Measurements from ENCODE around the gene CCT6B. TPM values are rescaled to one million over a fixed set of nuclear protein-coding genes. Genes with fewer than 3 reads are reported as not detected.
"Not testable (repeated sequence)": the region's sequence is repeated elsewhere in the genome, so short reads cannot be mapped to it uniquely, and the experiment has no call there.

Gene CCT6B
- 0.70 TPM in 1 of 2 replicates, not detected in the other for total RNA-seq (2014; rRNA removed; shearing (Covaris generic); ENCODE audit: low replicate concordance)

- in situ Hi-C loops (cut with HindIII; ENCODE audit: low pct_unique_long_range_greater_than_20kb, low sequenced_read_pairs), result no loop called here
- DNase-seq (ENCODE audit: low read depth), result peak; percentile 89
Observed at GRCh38 chr17:34961093-34961911, at the start of gene CCT6B, which contains the start of gene ZNF830. TSS of gene CCT6B (minus strand) at chr17:34961460. CDS start at chr17:34961393, 67 bp downstream. TSS of gene ZNF830 (plus strand) at chr17:34961540. CDS start at chr17:34961567, 27 bp downstream.

GRCh38 chr17:35010093-35010492 is 48.8 kb upstream of the CCT6B start:
- no peak for DNase-seq (ENCODE audit: low read depth)
- in situ Hi-C loops (cut with HindIII; ENCODE audit: low pct_unique_long_range_greater_than_20kb, low sequenced_read_pairs), result no loop called here

- in situ Hi-C loops (cut with HindIII; ENCODE audit: low pct_unique_long_range_greater_than_20kb, low sequenced_read_pairs), result no loop called here
- DNase-seq (ENCODE audit: low read depth), result no peak
Observed at GRCh38 chr17:35006961-35007360, 45.7 kb upstream of the CCT6B start.

GRCh38 chr17:35006345-35006744 is 45.1 kb upstream of the CCT6B start:
- no peak for DNase-seq (ENCODE audit: low read depth)
- in situ Hi-C loops (cut with HindIII; ENCODE audit: low pct_unique_long_range_greater_than_20kb, low sequenced_read_pairs), result no loop called here

GRCh38 chr17:35003778-35004177 is 42.5 kb upstream of the CCT6B start:
- no peak for DNase-seq (ENCODE audit: low read depth)
- in situ Hi-C loops (cut with HindIII; ENCODE audit: low pct_unique_long_range_greater_than_20kb, low sequenced_read_pairs), result no loop called here

GRCh38 chr17:35002876-35003551 is 41.8 kb upstream of the CCT6B start:
- in situ Hi-C loops (cut with HindIII; ENCODE audit: low pct_unique_long_range_greater_than_20kb, low sequenced_read_pairs), result no loop called here
- DNase-seq (ENCODE audit: low read depth), result peak; percentile 40

GRCh38 chr17:35001549-35001948 is 40.3 kb upstream of the CCT6B start:
- in situ Hi-C loops (cut with HindIII; ENCODE audit: low pct_unique_long_range_greater_than_20kb, low sequenced_read_pairs), result no loop called here
- no peak for DNase-seq (ENCODE audit: low read depth)

- DNase-seq (ENCODE audit: low read depth); in situ Hi-C loops (cut with HindIII; ENCODE audit: low pct_unique_long_range_greater_than_20kb, low sequenced_read_pairs): not testable (repeated sequence)
Observed at GRCh38 chr17:35000965-35001364, 39.7 kb upstream of the CCT6B start.

GRCh38 chr17:34999456-34999855 is 38.2 kb upstream of the CCT6B start:
- no peak for DNase-seq (ENCODE audit: low read depth)
- in situ Hi-C loops (cut with HindIII; ENCODE audit: low pct_unique_long_range_greater_than_20kb, low sequenced_read_pairs), result no loop called here

GRCh38 chr17:34998205-34998604 is 36.9 kb upstream of the CCT6B start:
- DNase-seq (ENCODE audit: low read depth), result peak; percentile 71
- in situ Hi-C loops (cut with HindIII; ENCODE audit: low pct_unique_long_range_greater_than_20kb, low sequenced_read_pairs), result no loop called here

GRCh38 chr17:34997355-34997862 is 36.1 kb upstream of the CCT6B start:
- no peak for DNase-seq (ENCODE audit: low read depth)
- in situ Hi-C loops (cut with HindIII; ENCODE audit: low pct_unique_long_range_greater_than_20kb, low sequenced_read_pairs), result no loop called here

GRCh38 chr17:34996422-34997285 is 35.4 kb upstream of the CCT6B start:
- in situ Hi-C loops (cut with HindIII; ENCODE audit: low pct_unique_long_range_greater_than_20kb, low sequenced_read_pairs), result no loop called here
- no peak for DNase-seq (ENCODE audit: low read depth)

GRCh38 chr17:34993031-34993430 is 31.8 kb upstream of the CCT6B start:
- in situ Hi-C loops (cut with HindIII; ENCODE audit: low pct_unique_long_range_greater_than_20kb, low sequenced_read_pairs), result no loop called here
- no peak for DNase-seq (ENCODE audit: low read depth)

- in situ Hi-C loops (cut with HindIII; ENCODE audit: low pct_unique_long_range_greater_than_20kb, low sequenced_read_pairs), result no loop called here
- DNase-seq (ENCODE audit: low read depth), result no peak
Observed at GRCh38 chr17:34991606-34992005, 30.3 kb upstream of the CCT6B start.

GRCh38 chr17:34990921-34991365 is 29.7 kb upstream of the CCT6B start:
- in situ Hi-C loops (cut with HindIII; ENCODE audit: low pct_unique_long_range_greater_than_20kb, low sequenced_read_pairs), result no loop called here
- no peak for DNase-seq (ENCODE audit: low read depth)

GRCh38 chr17:34989473-34989872 is 28.2 kb upstream of the CCT6B start:
- DNase-seq (ENCODE audit: low read depth), result no peak
- in situ Hi-C loops (cut with HindIII; ENCODE audit: low pct_unique_long_range_greater_than_20kb, low sequenced_read_pairs), result no loop called here

GRCh38 chr17:34988644-34989043 is 27.4 kb upstream of the CCT6B start:
- in situ Hi-C loops (cut with HindIII; ENCODE audit: low pct_unique_long_range_greater_than_20kb, low sequenced_read_pairs), result no loop called here
- DNase-seq (ENCODE audit: low read depth), result no peak

- in situ Hi-C loops (cut with HindIII; ENCODE audit: low pct_unique_long_range_greater_than_20kb, low sequenced_read_pairs), result no loop called here
- DNase-seq (ENCODE audit: low read depth), result no peak
Observed at GRCh38 chr17:34987232-34987631, 26.0 kb upstream of the CCT6B start.
